ENCODE measurements around the gene PCYT2. TPM values are rescaled to one million over a fixed set of nuclear protein-coding genes. Genes with fewer than 3 reads are reported as not detected.

Gene PCYT2
- polyA plus RNA-seq, 4 donors = 13.4 to 47.8 (median 41.3) TPM

- no peak for DNase-seq (ENCODE audit: low read depth in 4 of 4, low spot score in 3 of 4)
Measured at GRCh38 chr17:81903415-81903831, 7.8 kb downstream of the PCYT2 start.

GRCh38 chr17:81902653-81903414 is 8.4 kb downstream of the PCYT2 start:
- DNase-seq (ENCODE audit: low read depth in 4 of 4, low spot score in 3 of 4) = no peak

- DNase-seq (ENCODE audit: low read depth in 4 of 4, low spot score in 3 of 4) = no peak
Measured at GRCh38 chr17:81902023-81902652, 9.1 kb downstream of the PCYT2 start, which contains the start of gene NPB. Gene NPB (plus strand): TSS chr17:81902238. CDS start chr17:81902278, 40 bp downstream.

GRCh38 chr17:81901167-81902022 is 9.8 kb downstream of the PCYT2 start:
- no peak for DNase-seq (ENCODE audit: low read depth in 4 of 4, low spot score in 3 of 4)

- DNase-seq (ENCODE audit: low read depth in 4 of 4, low spot score in 3 of 4) = no peak
Measured at GRCh38 chr17:81900181-81900820, 10.9 kb downstream of the PCYT2 start.

- no peak for DNase-seq (ENCODE audit: low read depth in 4 of 4, low spot score in 3 of 4)
Measured at GRCh38 chr17:81899514-81900166, 11.6 kb downstream of the PCYT2 start.

GRCh38 chr17:81898885-81899284 is 12.3 kb downstream of the PCYT2 start:
- DNase-seq (ENCODE audit: low read depth in 4 of 4, low spot score in 3 of 4) = no peak

- no peak for DNase-seq (ENCODE audit: low read depth in 4 of 4, low spot score in 3 of 4)
Measured at GRCh38 chr17:81898029-81898866, 13.0 kb downstream of the PCYT2 start.

GRCh38 chr17:81895400-81895799 is 15.8 kb downstream of the PCYT2 start:
- DNase-seq (ENCODE audit: low read depth in 4 of 4, low spot score in 3 of 4) = no peak

- DNase-seq (ENCODE audit: low read depth in 4 of 4, low spot score in 3 of 4) = no peak
Measured at GRCh38 chr17:81891303-81891552, 20.0 kb downstream of the PCYT2 start.

- no peak for DNase-seq (ENCODE audit: low read depth in 4 of 4, low spot score in 3 of 4)
Measured at GRCh38 chr17:81890447-81891302, 20.5 kb downstream of the PCYT2 start.

GRCh38 chr17:81889602-81890001 is 21.6 kb downstream of the PCYT2 start:
- DNase-seq (ENCODE audit: low read depth in 4 of 4, low spot score in 3 of 4) = no peak

- DNase-seq (ENCODE audit: low read depth in 4 of 4, low spot score in 3 of 4) = no peak
Measured at GRCh38 chr17:81888988-81889595, 22.1 kb downstream of the PCYT2 start.

- DNase-seq (ENCODE audit: low read depth in 4 of 4, low spot score in 3 of 4) = no peak
Measured at GRCh38 chr17:81888105-81888987, 22.9 kb downstream of the PCYT2 start.

GRCh38 chr17:81885869-81886548 is 25.2 kb downstream of the PCYT2 start:
- DNase-seq (ENCODE audit: low read depth in 4 of 4, low spot score in 3 of 4) = no peak

GRCh38 chr17:81885454-81885853 is 25.7 kb downstream of the PCYT2 start:
- DNase-seq (ENCODE audit: low read depth in 4 of 4, low spot score in 3 of 4) = no peak

GRCh38 chr17:81884968-81885367 is 26.2 kb downstream of the PCYT2 start:
- no peak for DNase-seq (ENCODE audit: low read depth in 4 of 4, low spot score in 3 of 4)

Measured in left renal pelvis (tissue), 4 donors.